Stimulated activated CD4-positive, alpha-beta T cell treated with anti-CD3 and anti-CD28 coated beads, Interleukin-4, amount 100 ng/mL, for 48 hours (primary cell): ENCODE data around the gene NDUFB4.
"Not testable (repeated sequence)": the region's sequence is repeated elsewhere in the genome, so short reads cannot be mapped to it uniquely, and the experiment has no call there.

Experiments
- DNase-seq, 2 donors: peaks; one replicate each; pipeline ENCODE4 v3.0.0-alpha.2; 2020; ENCODE audit warnings: low read depth in 2 of 2

The NDUFB4 gene

GRCh38 chr3:120569222-120570057 is 26.7 kb upstream of the NDUFB4 start:
- no peak for DNase-seq

DNA sequence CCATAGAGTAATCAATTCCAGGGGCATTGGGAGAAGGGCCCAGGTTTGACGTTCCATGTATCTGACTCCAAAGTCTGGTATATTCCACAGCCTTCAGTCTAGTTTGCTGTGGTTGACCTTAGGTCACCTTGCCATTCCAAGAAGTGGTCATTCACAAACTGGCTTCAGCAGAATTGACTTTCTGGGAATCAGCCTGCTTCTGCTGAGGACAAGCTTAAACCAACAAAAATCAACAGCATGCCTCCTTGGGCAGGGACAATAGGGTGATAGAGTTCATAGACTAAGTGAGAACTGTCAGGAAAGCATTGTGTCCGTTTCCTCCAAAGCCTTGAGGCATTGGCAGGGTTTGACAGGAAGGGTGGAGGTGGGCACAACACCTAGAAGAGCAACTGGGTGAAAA is 24.1 kb upstream of the NDUFB4 start:
- DNase-seq = no peak

GRCh38 chr3:120587332-120587975 is 8.7 kb upstream of the NDUFB4 start:
- DNase-seq = no peak

DNA sequence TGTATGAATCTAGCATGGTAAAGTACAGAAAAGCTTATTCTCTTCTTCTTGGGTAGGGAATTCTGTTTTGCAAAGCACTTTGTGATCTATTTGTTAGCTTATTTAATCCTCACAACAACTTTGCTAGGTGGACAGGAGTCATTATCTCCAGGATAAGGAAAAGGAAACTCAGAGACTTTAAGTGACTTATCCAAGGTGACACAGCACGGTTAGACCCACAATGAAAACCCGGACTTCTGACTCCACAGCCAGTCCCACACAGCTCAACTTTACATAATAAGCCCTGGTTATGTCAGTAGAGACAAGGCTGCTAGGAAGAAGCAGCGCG is 384 bp upstream of the NDUFB4 start:
- DNase-seq = no peak

DNA sequence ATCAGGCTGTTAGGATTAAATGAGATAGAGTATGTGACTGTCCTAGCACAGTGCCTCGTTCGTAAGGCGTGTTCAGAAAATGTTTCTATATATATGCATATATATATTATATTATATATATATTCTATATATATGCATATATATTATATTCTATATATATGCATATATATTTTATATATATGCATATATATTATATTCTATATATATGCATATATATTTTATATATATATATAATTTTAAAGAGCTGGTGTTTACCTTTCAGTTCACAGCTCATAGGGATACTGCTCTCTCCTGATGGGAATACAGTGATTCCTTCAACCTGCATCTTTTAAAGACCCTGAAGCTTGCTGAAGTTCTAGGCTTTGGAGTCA is 702 bp downstream of the NDUFB4 start:
- DNase-seq = no peak

DNA sequence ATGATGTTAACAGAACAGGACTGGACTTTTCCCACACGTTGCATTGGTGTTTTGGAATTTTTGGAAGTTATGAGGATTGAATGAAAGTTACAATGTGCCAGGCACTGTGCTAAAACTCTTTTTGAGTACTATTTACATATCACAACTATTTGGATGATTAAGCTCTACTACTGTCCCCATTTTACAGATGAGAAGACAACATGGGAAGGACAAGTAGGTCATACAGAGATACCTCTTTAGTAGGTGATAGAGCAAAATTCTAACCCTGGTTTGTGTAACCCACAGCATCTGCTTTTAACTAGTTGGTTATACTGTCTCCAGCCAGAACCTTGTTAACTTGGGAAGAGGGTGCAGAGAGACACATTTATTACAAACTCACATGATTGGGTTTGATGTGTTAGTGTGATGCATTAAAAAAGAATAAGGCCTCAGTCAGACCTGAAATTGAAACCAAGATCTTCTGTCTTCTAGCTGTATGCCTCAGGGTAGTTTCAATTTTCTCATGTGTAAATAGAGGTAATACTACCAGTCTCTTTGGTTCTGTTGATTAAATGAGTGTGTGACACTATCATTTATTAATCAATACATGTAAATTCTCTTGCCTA is 1.4 kb downstream of the NDUFB4 start:
- DNase-seq = no peak

DNA sequence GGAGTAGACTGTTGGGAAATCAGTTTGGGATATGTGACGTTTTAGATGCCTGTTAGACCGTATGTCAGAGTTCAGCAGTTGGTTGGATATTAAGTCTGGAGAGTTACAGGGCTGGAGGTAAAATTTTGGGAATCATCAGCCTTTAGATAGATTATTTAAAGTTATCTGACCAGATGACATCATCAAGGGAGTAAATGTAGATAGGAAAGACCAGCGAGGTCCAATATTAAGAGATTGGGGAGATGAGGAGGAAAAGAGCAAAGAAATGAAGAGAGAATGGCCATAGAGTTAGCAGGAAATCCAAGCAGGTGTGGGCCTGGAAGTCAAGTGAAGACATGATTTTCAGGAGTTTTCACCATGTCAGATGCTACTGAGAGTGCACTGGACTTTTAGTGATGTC is 3.1 kb downstream of the NDUFB4 start:
- no peak for DNase-seq

DNA sequence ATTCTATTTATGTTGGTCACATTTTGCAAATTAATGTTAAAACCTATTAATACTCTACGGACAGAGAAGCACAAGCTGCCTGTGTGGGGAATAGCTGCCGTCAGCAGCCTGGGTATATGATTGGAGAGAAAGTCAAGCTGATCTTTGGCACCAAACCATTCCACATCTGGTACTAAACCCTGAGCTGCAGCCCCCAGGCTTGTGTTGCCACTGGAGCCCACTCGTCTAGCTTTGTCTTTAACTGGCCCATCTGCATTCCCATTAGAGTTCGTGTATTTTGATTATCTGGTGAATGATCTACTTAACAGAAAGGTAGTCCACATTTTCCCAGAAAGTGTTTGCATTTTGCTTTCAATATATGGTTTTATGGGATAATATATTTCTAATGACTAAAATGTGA is 5.4 kb downstream of the NDUFB4 start:
- DNase-seq = no peak

GRCh38 chr3:120602682-120603081 is 6.5 kb downstream of the NDUFB4 start:
- DNase-seq = no peak

- DNase-seq = no peak
Measured at GRCh38 chr3:120604382-120604781, 8.2 kb downstream of the NDUFB4 start.

GRCh38 chr3:120604784-120605183 is 8.6 kb downstream of the NDUFB4 start:
- no peak for DNase-seq

- DNase-seq = no peak
Measured at GRCh38 chr3:120608506-120608905, 12.4 kb downstream of the NDUFB4 start.

DNA sequence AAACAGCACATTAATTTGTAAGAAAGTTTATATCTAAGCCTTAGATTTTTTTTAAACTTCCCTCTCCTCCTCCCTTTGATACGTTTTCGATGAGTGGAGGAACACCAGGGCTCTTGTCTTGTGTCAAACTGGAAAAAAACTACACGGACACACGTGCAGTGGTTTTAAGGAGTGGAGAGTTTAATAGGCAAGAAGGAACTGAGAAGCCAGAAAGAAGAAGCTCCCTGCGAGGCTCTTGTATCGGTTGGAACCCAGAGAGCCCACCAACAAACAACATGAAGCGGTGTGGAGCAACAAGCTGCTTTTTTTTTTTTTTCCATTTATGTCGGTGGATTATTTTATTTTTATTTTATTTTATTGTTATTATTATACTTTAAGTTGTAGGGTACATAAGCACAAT is 18.6 kb downstream of the NDUFB4 start:
- no peak for DNase-seq

- DNase-seq = no peak
Measured at GRCh38 chr3:120615847-120616609, 19.9 kb downstream of the NDUFB4 start.

GRCh38 chr3:120616745-120617144 is 20.6 kb downstream of the NDUFB4 start:
- DNase-seq = not testable (repeated sequence)

- no peak for DNase-seq
Measured at GRCh38 chr3:120622457-120622856, 26.3 kb downstream of the NDUFB4 start.

GRCh38 chr3:120622870-120623726 is 27.0 kb downstream of the NDUFB4 start:
- no peak for DNase-seq

DNA sequence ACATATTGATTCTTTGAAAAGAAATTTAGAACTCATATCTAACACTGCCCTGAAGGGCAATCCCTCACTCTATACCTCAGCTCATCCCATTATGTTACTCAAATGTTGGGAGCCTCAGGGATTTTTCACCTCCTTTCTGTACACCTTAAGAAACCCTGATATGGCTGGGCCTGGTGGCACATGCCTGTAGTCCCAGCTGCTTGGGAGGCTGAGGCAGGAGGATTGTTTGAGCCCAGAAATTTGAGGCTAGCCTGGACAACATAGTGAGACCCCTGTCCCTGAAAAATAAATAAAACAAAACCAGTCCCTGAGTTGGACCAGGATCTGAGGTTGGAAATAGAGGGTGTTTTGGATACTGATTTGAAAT is 27.6 kb downstream of the NDUFB4 start:
- DNase-seq = no peak

- no peak for DNase-seq
Measured at GRCh38 chr3:120625159-120625586, 29.0 kb downstream of the NDUFB4 start.

DNA sequence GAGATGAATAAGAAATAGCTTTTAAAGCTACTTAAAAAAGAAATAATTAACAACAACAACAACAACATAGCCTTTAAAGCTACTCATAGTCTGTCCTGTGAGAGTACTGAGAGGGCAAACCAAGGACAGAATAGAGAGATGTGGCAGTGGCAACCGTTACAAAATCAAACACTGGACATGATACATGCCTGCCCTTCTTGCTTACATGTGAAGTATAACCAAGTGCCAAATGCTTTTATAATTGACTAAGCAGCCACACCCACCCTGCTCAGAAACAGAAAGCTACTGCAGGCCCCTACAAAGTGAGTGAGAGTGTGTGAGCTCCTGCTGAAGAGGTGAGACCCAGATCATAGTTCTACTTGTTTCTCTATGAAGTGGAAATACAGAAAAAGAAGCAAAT is 38.4 kb downstream of the NDUFB4 start:
- DNase-seq = no peak

DNA sequence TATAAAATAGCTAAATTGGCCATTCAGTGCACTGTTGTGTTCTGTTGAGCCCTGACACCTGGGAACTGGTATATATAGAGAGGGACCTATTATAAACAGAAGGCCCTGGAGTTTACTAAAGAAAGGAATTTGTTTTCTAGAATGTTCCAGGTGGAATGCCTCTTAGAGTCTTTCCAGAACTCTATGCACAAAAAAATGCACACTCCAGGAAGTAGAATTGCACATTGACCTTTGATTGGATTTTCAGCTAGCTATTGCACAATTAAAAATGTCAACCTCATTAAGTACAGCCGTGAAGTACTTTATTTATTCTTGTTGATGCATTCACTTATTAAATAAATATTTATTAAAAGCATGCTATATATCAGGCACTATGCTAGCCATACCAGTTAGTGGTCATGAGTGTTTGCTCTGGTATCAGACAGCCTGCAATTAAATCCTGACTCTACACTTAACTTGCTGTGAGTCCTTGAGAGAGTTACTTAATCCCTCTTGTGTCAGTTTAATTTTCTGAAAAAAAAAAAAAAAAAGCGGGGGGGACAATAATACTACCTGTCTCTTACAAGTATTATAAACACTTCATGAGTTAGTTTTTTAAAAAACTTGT is 40.8 kb downstream of the NDUFB4 start:
- DNase-seq = no peak
